ENCODE data around the gene TBC1D14. TPM values are rescaled to one million over a fixed set of nuclear protein-coding genes. Genes with fewer than 3 reads are reported as not detected.
A peak's percentile ranks its signal among the peaks of the same experiment; 100 is the strongest.

TBC1D14 gene
- total and polyA plus RNA-seq, 2 of the 8 experiments (the other 6 are each of a cell fraction or from before 2014, with no cell fraction given), result 45.6 to 48.2 TPM

DNA sequence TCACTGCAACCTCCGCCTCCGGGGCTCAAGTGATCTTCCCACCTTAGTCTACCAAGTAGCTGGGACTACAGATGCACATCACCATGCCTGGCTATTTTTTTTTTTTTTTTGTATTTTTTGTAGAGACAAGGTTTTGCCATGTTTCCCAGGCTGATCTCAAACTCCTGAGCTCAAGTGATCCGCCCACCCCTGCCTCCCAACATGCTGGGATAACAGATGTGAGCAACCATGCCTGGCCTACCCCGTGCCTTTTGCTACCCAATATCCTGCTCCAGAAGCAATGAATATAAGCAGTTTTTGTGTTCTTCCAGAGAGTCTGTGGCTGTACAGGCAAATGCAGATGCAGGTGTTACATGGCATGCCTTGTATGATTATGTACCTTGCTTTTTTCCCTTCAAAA is 50.5 kb downstream of the TBC1D14 start:
- TF ChIP-seq BCL11A (IDR thresholded peaks at IDR 0.05; ENCODE audit: low read depth in 2 of 2, low read length in 2 of 2) (no peak), SIRT6 (IDR thresholded peaks at IDR 0.05; ENCODE audit: low read length) (no peak), NANOG (IDR thresholded peaks at IDR 0.05; ENCODE audit: insufficient read depth, low read depth, low read length, poor library complexity, severe bottlenecking) (no peak), CREB1 (IDR thresholded peaks at IDR 0.05) (no peak), TBP (IDR thresholded peaks at IDR 0.05; ENCODE audit: low read depth, low read length) (no peak)
- TF ChIP-seq, protein P1, sequence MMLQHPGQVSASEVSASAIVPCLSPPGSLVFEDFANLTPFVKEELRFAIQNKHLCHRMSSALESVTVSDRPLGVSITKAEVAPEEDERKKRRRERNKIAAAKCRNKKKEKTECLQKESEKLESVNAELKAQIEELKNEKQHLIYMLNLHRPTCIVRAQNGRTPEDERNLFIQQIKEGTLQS (IDR thresholded peaks at IDR 0.05; ENCODE audit: insufficient read depth, low read depth, low read length), result no peak
- ChIA-PET CTCF (ENCODE audit: partially characterized antibody) (interaction anchor here (0.9 to 1.6 kb wide), 4 partner anchors 14 to 46 kb away, joined by 3 to 5 read pairs (median 3); no protein-coding TSS in a partner anchor), POLR2A (ENCODE audit: partially characterized antibody) (interaction anchor here (1.5 kb wide), 1 partner anchor 13 kb away, joined by 5 read pairs; no protein-coding TSS in a partner anchor)
- Histone ChIP-seq H4K8ac (ENCODE audit: extremely low read depth, insufficient read depth, low read length) (no peak overlapping the region; the same call in 1 of the 2 replicates), H3K4me1 (replicated peaks in 1 of 4; ENCODE audit: control insufficient read depth in 3 of 4, insufficient read depth in 4 of 4, low read length in 3 of 4) (peaks cover 0 to 38% (median 31%) of the 10 kb centered on the region in 4 experiments; a peak in 6 of 7 replicates), H3K23ac (ENCODE audit: insufficient read length) (no peak overlapping the region), H3K18ac (ENCODE audit: extremely low read depth, low read length) (no peak overlapping the region), H2BK5ac (ENCODE audit: low read depth, low read length) (no peak overlapping the region), H3K36me3 (ENCODE audit: control insufficient read depth in 2 of 4, insufficient read depth in 4 of 4, low read length in 3 of 4) (no peaks in the 10 kb centered on the region), H3K4me3 (ENCODE audit: extremely low read depth in 1 of 4, insufficient read depth in 2 of 4, low read depth in 3 of 4, low read length in 4 of 4) (no peak overlapping the region), H3K79me2 (ENCODE audit: control insufficient read depth in 1 of 2, insufficient read depth in 2 of 2, low read length in 2 of 2) (peaks cover 0 to 60% of the 10 kb centered on the region in 2 experiments; a peak in 2 of 4 replicates), H3K27ac (ENCODE audit: low read depth, low read length) (no peak overlapping the region), H3K9me3 (ENCODE audit: insufficient read depth in 2 of 2, low read depth in 1 of 2, low read length in 1 of 2) (no peaks in the 10 kb centered on the region), H2AFZ (ENCODE audit: low read length) (no peak overlapping the region), H4K91ac (replicated peaks; ENCODE audit: insufficient read length, low read length) (no peak overlapping the region), H2BK12ac (ENCODE audit: low read depth, low read length) (no peak overlapping the region), H3K79me1 (ENCODE audit: low read depth, low read length) (peaks cover 15% of the 10 kb centered on the region), H3K4ac (replicated peaks; ENCODE audit: insufficient read length, low read depth, low read length) (no peak overlapping the region), H3K23me2 (ENCODE audit: low read depth, low read length) (no peaks in the 10 kb centered on the region; the same call in 1 of the 2 replicates), H2AK5ac (ENCODE audit: low read depth, low read length) (no peak overlapping the region), H3K4me2 (ENCODE audit: insufficient read depth in 1 of 2, low read depth in 2 of 2, low read length in 2 of 2) (no peak overlapping the region), H2BK20ac (ENCODE audit: low read length) (no peak overlapping the region), H3K9ac (replicated peaks in 1 of 4; ENCODE audit: extremely low read depth in 1 of 4, low read depth in 3 of 4, low read length in 3 of 4) (no peak overlapping the region), H4K20me1 (replicated peaks in 1 of 2; ENCODE audit: control insufficient read depth in 1 of 2, insufficient read depth in 2 of 2, low read length in 2 of 2) (peaks cover 0 to 2% of the 10 kb centered on the region in 2 experiments), H3K56ac (replicated peaks; ENCODE audit: insufficient read length, low read depth, low read length) (no peak overlapping the region), H2BK120ac (replicated peaks; ENCODE audit: low read depth, low read length) (no peak overlapping the region), H2BK15ac (ENCODE audit: low read length) (0 out of 2 replicates have a peak overlapping the region, but pooled peaks have one; percentile 92), H4K5ac (ENCODE audit: insufficient read length, low read depth, low read length) (no peak overlapping the region), H3K27me3 (replicated peaks in 1 of 4; ENCODE audit: control insufficient read depth in 3 of 4, extremely low read depth in 1 of 4, insufficient read depth in 3 of 4, low read length in 3 of 4) (no peaks in the 10 kb centered on the region), H3K14ac (ENCODE audit: insufficient read length) (no peak overlapping the region)
- no peak for FAIRE-seq
- WGBS, 2 experiments (ENCODE audit: extremely low coverage in 1 of 2, insufficient coverage in 1 of 2, insufficient read length in 1 of 2, insufficient replicate concordance in 2 of 2, low coverage in 1 of 2, low lambda C conversion rate in 2 of 2, missing lambda C conversion rate in 1 of 2), result 86% methylated on average over 4 of the region's 4 CpGs; no CpG with 5 or more reads in 1 of the 2 experiments
- DNase-seq (ENCODE audit: low read depth in 1 of 2, low spot score in 2 of 2), result peak in 1 of 2 experiments; percentile 30
